Activated CD4-positive, CD25-positive, alpha-beta regulatory T cell (primary cell): ENCODE measurements around the gene ARAP2.

Experiments
- DNase-seq, 4 experiments: peaks; one replicate each; lab custom pipeline; 2025; lab: John Stamatoyannopoulos, UW

Gene ARAP2

GRCh38 chr4:36215627-36216026, 28.7 kb downstream of the ARAP2 start:
- no peak for DNase-seq

GRCh38 chr4:36214735-36215485, 29.4 kb downstream of the ARAP2 start:
- DNase-seq, result no peak

- no peak for DNase-seq
Observed at GRCh38 chr4:36213977-36214376, 30.3 kb downstream of the ARAP2 start.

- no peak for DNase-seq
Observed at GRCh38 chr4:36211084-36211483, 33.2 kb downstream of the ARAP2 start.

GRCh38 chr4:36209941-36210649, 34.2 kb downstream of the ARAP2 start:
- DNase-seq, result no peak

- DNase-seq, result no peak
Observed at GRCh38 chr4:36208893-36209473, 35.3 kb downstream of the ARAP2 start.

- no peak for DNase-seq
Observed at GRCh38 chr4:36207831-36208520, 36.3 kb downstream of the ARAP2 start.

- DNase-seq, result no peak
Observed at GRCh38 chr4:36207367-36207766, 36.9 kb downstream of the ARAP2 start.

GRCh38 chr4:36206603-36207311, 37.6 kb downstream of the ARAP2 start:
- no peak for DNase-seq

GRCh38 chr4:36206012-36206411, 38.3 kb downstream of the ARAP2 start:
- DNase-seq, result no peak

GRCh38 chr4:36198861-36199260, 45.5 kb downstream of the ARAP2 start:
- DNase-seq, result no peak

- DNase-seq, result no peak
Observed at GRCh38 chr4:36198068-36198808, 46.1 kb downstream of the ARAP2 start.

GRCh38 chr4:36197501-36197900, 46.8 kb downstream of the ARAP2 start:
- no peak for DNase-seq

GRCh38 chr4:36196145-36196913, 48.0 kb downstream of the ARAP2 start:
- no peak for DNase-seq

- DNase-seq, result no peak
Observed at GRCh38 chr4:36192922-36193321, 51.4 kb downstream of the ARAP2 start.

GRCh38 chr4:36189511-36190226, 54.6 kb downstream of the ARAP2 start:
- no peak for DNase-seq

GRCh38 chr4:36187723-36188333, 56.5 kb downstream of the ARAP2 start:
- no peak for DNase-seq

GRCh38 chr4:36183665-36184393, 60.5 kb downstream of the ARAP2 start:
- DNase-seq, result no peak

- DNase-seq, result no peak
Observed at GRCh38 chr4:36183232-36183631, 61.1 kb downstream of the ARAP2 start.
